Fibroblast of gingiva (primary cell): ENCODE results near the gene PUDP.

ENCODE experiments used
- DNase-seq: peaks from one replicate; pipeline ENCODE4 v3.0.0-alpha.2; 2011; ENCODE audit warnings: low read depth

The PUDP gene

GRCh38 chrX:7073336-7073735 lies 74.6 kb downstream of the PUDP start:
- DNase-seq = no peak

GRCh38 chrX:7072856-7073255 lies 75.1 kb downstream of the PUDP start:
- no peak for DNase-seq

DNA sequence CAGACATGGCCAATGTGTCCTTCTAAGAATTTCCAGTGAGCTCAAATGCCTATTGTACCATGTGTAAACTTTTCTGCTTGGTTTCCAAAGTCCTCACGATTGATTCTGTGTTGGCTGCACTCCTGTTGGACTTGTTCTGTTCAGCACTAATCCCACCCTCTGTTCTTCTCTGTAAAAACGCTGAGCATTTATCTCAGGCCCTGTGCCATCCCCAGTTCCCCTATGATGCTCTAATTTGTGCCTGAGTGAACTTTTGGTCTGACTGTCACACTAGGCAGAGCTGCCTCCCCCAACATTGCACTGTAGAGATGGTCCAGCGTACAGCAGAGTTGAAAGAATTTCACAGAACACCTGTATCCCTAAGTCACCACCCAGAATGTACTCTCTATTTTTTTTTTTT lies 76.6 kb downstream of the PUDP start:
- no peak for DNase-seq

- no peak for DNase-seq
These were observed 78.4 kb downstream of the PUDP start for GRCh38 chrX:7069556-7069955.

GRCh38 chrX:7068939-7069367 lies 79.0 kb downstream of the PUDP start:
- no peak for DNase-seq

- no peak for DNase-seq
These were observed 80.7 kb downstream of the PUDP start for GRCh38 chrX:7067256-7067655.

DNA sequence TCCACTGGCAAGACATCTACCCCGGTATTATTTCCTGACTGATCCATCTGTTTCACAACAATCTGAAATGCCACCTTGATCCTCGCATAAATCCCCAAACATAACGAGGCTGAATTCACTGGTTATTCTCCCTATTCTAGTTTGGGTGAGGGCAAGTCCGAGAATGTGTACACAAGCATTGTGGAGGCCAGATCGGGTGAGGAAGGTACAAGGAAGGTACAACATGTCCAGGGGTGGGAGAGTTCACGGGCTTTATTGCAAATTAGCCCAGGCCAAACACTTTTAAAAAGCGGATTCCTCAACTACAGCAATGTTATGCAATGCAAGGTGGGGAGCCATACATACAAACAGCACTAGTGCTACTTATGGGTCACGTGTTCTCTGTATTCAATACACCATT lies 82.5 kb downstream of the PUDP start:
- DNase-seq = no peak

DNA sequence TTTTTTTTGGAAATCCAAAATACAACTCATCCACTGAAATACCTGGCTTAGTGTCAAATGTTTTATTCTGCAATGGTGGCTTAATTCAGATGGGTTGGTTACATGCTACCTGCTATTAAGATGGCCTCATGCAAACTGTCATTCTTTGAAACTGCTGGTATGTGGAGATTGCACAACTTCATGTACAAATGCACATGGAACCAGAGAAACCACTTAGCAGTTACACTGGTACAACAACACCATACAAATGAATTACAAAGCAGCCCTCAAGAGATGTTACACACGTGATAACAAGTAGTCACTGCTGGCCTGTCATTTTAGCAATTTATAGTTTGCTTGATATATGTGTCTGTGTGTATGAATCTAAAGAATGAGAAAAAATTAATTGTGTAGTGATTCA lies 85.0 kb downstream of the PUDP start:
- no peak for DNase-seq

GRCh38 chrX:7062276-7062675 lies 85.7 kb downstream of the PUDP start:
- no peak for DNase-seq

GRCh38 chrX:7061429-7061828 lies 86.5 kb downstream of the PUDP start:
- DNase-seq = no peak

DNA sequence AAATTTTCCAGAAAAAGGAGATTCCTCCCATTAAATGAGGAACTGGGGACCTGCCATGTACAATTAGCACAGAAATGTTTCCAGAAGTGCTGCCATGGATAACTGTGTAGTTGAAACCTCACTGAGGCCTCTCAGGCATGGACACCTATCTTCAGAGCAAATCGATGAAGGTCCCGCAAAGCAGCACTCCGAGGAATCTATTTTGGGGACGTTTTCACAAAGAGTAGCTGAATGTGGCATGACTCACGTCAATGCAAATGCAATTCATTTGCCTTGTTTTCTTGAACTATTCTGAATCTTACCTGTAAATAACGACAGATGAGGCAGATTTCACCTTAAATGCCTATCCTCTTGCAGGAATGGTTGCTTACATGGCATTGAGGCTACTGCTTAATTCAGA lies 87.5 kb downstream of the PUDP start:
- no peak for DNase-seq

GRCh38 chrX:7059859-7060258 lies 88.1 kb downstream of the PUDP start:
- no peak for DNase-seq

- DNase-seq = no peak
These were observed 88.6 kb downstream of the PUDP start for GRCh38 chrX:7059214-7059838.

- no peak for DNase-seq
These were observed 92.4 kb downstream of the PUDP start for GRCh38 chrX:7055386-7056137.

GRCh38 chrX:7054219-7055216 lies 93.4 kb downstream of the PUDP start:
- no peak for DNase-seq

DNA sequence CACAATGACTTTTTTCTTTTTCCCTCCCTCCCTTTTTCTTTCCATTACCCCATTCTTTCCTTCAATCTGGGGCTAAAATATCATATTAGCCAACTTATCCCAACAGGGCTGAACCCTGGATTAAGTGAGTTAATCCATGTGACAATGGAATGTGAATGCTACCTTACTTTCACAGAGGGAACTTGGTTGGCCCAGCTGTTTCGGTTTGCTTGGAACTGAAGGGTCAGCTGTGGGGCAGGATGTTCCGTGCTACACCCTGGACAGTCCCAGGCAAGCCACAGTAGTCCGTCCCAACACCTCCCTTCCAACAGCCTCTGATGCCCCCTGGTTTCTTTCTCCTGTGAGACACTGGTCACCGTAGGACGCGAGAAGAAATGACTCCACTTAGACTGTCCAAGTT lies 95.4 kb downstream of the PUDP start:
- no peak for DNase-seq

DNA sequence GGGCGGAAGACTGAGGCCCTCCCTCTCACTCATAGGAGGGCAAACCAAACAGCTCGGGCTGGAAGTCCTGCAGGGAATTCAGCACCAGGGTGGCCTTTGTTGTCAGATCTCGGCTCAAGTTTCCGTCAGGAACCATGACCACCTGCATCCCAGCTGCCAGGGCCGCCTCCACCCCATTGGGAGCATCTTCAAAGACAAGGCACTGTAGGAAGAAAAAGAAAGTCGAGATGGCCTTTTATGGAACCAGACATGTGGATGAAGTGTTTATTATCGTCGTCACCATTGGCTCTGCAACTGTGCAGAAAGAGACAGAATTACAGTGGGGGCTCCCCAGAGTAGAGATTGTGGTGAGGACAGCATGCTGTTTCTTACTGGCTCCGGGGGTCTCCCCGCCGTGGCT lies 97.7 kb downstream of the PUDP start:
- no peak for DNase-seq

GRCh38 chrX:7047951-7048350 lies 100.0 kb downstream of the PUDP start:
- DNase-seq = no peak

- no peak for DNase-seq
These were observed 102.6 kb downstream of the PUDP start for GRCh38 chrX:7045238-7045955.

DNA sequence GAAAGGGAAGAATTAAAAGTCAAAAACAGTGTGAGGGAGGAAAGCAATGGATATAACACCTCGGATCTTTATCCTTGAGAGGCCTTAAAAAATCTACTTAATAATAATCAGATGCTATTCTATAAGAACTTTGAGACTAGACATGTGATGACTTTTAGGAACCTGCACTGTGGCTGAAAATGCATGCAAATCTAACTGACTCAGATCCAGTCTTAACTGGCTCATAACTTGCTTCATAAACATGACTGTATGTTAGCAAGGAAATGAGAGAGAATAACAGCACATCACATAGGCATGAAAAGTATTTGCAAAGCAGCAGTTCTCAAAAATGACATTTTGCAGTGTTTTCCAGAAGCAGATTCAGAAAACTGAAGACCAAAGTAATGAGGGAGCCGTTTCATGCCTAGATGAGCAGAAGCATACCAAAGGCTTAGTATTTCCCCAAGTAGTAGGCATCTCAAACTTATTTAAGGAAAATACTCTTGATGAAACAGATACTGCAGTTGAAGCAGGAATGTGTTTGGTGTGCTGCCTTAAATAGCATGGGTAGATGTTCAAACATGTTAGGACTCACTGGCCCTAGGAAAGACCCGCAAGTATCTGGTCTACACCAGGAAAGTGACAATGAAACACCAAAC lies 104.0 kb downstream of the PUDP start:
- peak; percentile 41 for DNase-seq

GRCh38 chrX:7028246-7028645 lies 119.7 kb downstream of the PUDP start:
- peak; percentile 1 for DNase-seq

GRCh38 chrX:7027071-7027470 lies 120.9 kb downstream of the PUDP start:
- no peak for DNase-seq
